ENCODE measurements around the gene ASB18. TPM values are rescaled to one million over a fixed set of nuclear protein-coding genes. Genes with fewer than 3 reads are reported as not detected.

ASB18 gene
- total and polyA plus RNA-seq, 2 of the 4 experiments (the other 2 are of a cell fraction): not detected

GRCh38 chr2:236291911-236292310 is 27.7 kb upstream of the ASB18 start:
- H3K4me1 ChIP-seq (ENCODE audit: control insufficient read depth, insufficient read depth, low read length): no peaks in the 10 kb centered on the region
- no peak overlapping the region for H4K5ac ChIP-seq (ENCODE audit: low read depth, low read length)
- no peak overlapping the region for H2AK5ac ChIP-seq (ENCODE audit: low read depth, low read length)
- H4K91ac ChIP-seq (ENCODE audit: insufficient read depth, low read depth, low read length): no peak overlapping the region
- no peak overlapping the region for H2AK9ac ChIP-seq (replicated peaks; ENCODE audit: low read depth, low read length, poor library complexity)
- ATAC-seq (ENCODE audit: low read depth) (no peak), DNase-seq (no peak)
- no peak overlapping the region for H3K4me3 ChIP-seq (ENCODE audit: insufficient read depth, low read depth, low read length)
- H3K4ac ChIP-seq (ENCODE audit: low read depth, low read length): no peak overlapping the region
- H3K9me3 ChIP-seq (ENCODE audit: control insufficient read depth, insufficient read depth, low read length): no peaks in the 10 kb centered on the region
- H3K23ac ChIP-seq (ENCODE audit: low read depth, low read length): no peak overlapping the region
- no peaks in the 10 kb centered on the region; the same call in 1 of the 2 replicates for H3K27me3 ChIP-seq (ENCODE audit: control insufficient read depth, insufficient read depth, low read length)
- intact Hi-C loops (cut with micrococcal nuclease) (no loop called here), dilution Hi-C loops (cut with HindIII; ENCODE audit: low sequenced_read_pairs, unreplicated experiment) (no loop called here), in situ Hi-C loops (cut with MboI; ENCODE audit: low sequenced_read_pairs) (no loop called here)
- H2BK15ac ChIP-seq (ENCODE audit: low read depth, low read length): no peak overlapping the region
- H3K9ac ChIP-seq (ENCODE audit: low read depth, low read length): no peak overlapping the region
- no peak overlapping the region for H3K14ac ChIP-seq (replicated peaks; ENCODE audit: low read depth, low read length)
- no peak overlapping the region for H2BK5ac ChIP-seq (ENCODE audit: low read depth, low read length, poor library complexity, severe bottlenecking)
- H3K27ac ChIP-seq (ENCODE audit: insufficient read depth, low read length): no peak overlapping the region
- TF ChIP-seq MAZ (IDR thresholded peaks at IDR 0.05; ENCODE audit: borderline replicate concordance, low read depth, low read length) (no peak), MXI1 (IDR thresholded peaks at IDR 0.05; ENCODE audit: borderline replicate concordance, low read depth, low read length) (no peak), BHLHE40 (IDR thresholded peaks at IDR 0.05; ENCODE audit: low read depth, low read length) (no peak), FOS (IDR thresholded peaks at IDR 0.05; ENCODE audit: low read depth, low read length) (no peak), NFE2L2 (IDR thresholded peaks at IDR 0.05; ENCODE audit: low read depth, low read length) (no peak), RAD21 (IDR thresholded peaks at IDR 0.05; ENCODE audit: low read length) (no peak), CHD1 (IDR thresholded peaks at IDR 0.05; ENCODE audit: low read depth, low read length) (no peak), SMC3 (IDR thresholded peaks at IDR 0.05; ENCODE audit: low read depth, low read length) (no peak), RFX5 (IDR thresholded peaks at IDR 0.05; ENCODE audit: low read depth, low read length) (no peak), CEBPB (IDR thresholded peaks at IDR 0.05; ENCODE audit: low read depth, low read length) (no peak), USF2 (IDR thresholded peaks at IDR 0.05; ENCODE audit: low read depth, low read length) (no peak), CTCF (conservative IDR thresholded peaks at IDR 0.05; ENCODE audit: low read depth, low read length) (no peak), ELK1 (IDR thresholded peaks at IDR 0.05; ENCODE audit: borderline replicate concordance, low read depth, low read length) (no peak), POLR2A (IDR thresholded peaks at IDR 0.05; ENCODE audit: low read depth, low read length) (no peak)
- no peaks in the 10 kb centered on the region for H4K20me1 ChIP-seq (ENCODE audit: insufficient read depth, low read length)
- POLR2A ChIA-PET (ENCODE audit: unreplicated experiment): no interaction called here
- no TSS peak for BruUV-seq (replicated peaks)
- 60% methylated on average over 2 of the region's 3 CpGs; no CpG with 5 or more reads in 1 of the 2 experiments for WGBS, 2 experiments (ENCODE audit: extremely low coverage in 2 of 2, insufficient read length in 1 of 2)
- H3K79me1 ChIP-seq (ENCODE audit: low read depth in 1 of 2, low read length in 2 of 2): no peaks in the 10 kb centered on the region
- CTCF ChIA-PET: no interaction called here
- no peak overlapping the region for H2BK20ac ChIP-seq (ENCODE audit: low read depth, low read length)
- H4K8ac ChIP-seq (ENCODE audit: low read depth in 2 of 2, low read length in 2 of 2): no peak overlapping the region
- no peak overlapping the region for H3K18ac ChIP-seq (ENCODE audit: low read depth, low read length)
- no peak overlapping the region for H3K56ac ChIP-seq (ENCODE audit: extremely low read depth, insufficient read depth, low read length)
- H2AFZ ChIP-seq (replicated peaks; ENCODE audit: low read length, poor library complexity): no peak overlapping the region
- H3K9me1 ChIP-seq (ENCODE audit: insufficient read depth, low read length): no peaks in the 10 kb centered on the region
- H3K4me2 ChIP-seq (ENCODE audit: low read depth, low read length): no peak overlapping the region
- no peaks in the 10 kb centered on the region for H3K36me3 ChIP-seq (ENCODE audit: control insufficient read depth, insufficient read depth, low read length)
- H2BK120ac ChIP-seq (ENCODE audit: low read depth, low read length): no peak overlapping the region
